Left ventricle myocardium superior (tissue), 1 donor: Measurements from ENCODE around the gene TMOD4. TPM values are rescaled to one million over a fixed set of nuclear protein-coding genes. Genes with fewer than 3 reads are reported as not detected.
A peak's percentile ranks its signal among the peaks of the same experiment; 100 is the strongest.

ENCODE experiments used
- ATAC-seq: fragments of 200-7000 bp; cut with Tn5 transposase; one replicate; pipeline ENCODE4 v1.9.1; 2020; ENCODE audit warnings: mild to moderate bottlenecking, moderate library complexity
- DNase-seq: peaks from one replicate; pipeline ENCODE4 v3.0.0-alpha.2; 2020
- intact Hi-C: fragments of 100-400 bp; cut with micrococcal nuclease; formaldehyde crosslinking; loops from one replicate; pipeline ENCODE4 v1.11.0; 2022
- total RNA-seq: library from RNA; stranded (reverse); fragmentation: NEBNext Ultra II Directional; extraction: Animal tissue kit (Norgen Biotek cat#: 25700); gene quantifications from one replicate; pipeline ENCODE4 v1.2.1, GENCODE V29; 2021
- donor health status: DM: no; HTN: yes; CAD: no; lungs with severe emphysema.

The TMOD4 gene
- total RNA-seq, 1 donor from 2014 or later: 0.62 TPM

DNA sequence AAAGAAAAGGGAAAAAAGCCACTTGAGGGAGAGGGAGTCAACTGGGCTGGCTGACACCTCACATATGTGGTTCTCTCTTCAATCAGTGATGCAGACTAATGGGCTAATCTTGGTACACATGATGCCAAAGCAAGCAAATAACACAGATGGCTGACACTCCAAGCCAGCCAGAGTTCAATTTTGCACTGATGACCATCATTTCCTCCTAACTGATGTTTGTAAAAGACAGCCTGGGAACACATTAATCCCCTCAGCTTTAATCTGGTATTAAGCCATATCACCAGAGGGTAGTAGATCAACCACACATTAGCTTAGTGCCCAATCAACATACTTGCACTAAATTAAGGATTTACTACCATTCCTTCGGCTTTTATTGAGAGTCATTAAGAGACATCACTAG is 11.4 kb upstream of the TMOD4 start:
- no peak for ATAC-seq
- intact Hi-C loops: no loop called here
- DNase-seq: no peak

DNA sequence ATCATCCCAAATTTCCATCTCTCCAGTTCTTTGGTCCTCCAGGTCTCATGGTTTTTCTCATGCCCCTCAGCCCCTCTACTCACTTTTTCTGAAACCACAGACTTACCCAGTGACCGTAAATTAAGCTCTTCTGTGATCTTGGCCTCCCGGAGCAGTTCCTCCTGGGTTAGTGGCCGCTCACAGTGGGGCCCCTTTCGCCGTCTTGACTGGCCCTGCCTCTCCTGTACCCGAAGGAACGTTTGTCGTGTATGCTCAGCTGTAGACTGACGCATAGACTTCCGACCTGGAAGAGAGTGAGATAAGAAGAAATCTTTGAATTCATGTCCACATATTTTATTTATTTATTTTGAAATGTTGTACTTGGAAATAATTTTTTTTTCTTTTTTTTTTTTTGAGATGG is 8.4 kb upstream of the TMOD4 start:
- intact Hi-C loops: no loop called here
- ATAC-seq (no peak), DNase-seq (no peak)

DNA sequence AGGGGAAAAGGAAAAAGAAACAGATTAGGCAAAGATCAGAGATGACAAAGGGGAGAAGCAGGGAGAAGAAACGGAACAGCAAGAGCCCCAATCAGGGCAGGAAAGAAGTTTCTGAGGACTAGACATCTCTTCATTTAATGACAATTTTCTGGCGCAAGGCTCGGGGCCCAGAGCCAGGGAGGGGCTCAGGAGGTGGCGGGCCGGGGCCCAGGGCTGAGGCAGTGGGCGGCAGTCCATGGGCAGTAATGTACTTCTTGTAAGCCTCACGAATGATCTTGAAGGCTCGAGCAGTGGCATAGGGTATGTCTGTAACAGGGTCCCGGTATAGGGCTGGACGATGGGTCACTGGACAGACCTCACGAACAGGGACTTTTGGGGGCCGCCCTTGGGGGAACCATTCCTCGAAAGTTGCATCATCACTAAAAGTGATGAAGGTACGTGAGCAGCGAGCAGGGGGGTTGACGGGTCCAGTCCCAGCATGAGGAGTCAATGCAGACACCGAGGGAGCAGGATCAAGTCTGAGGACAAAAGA is 799 bp upstream of the TMOD4 start:
- ATAC-seq (no peak), DNase-seq (no peak)
- intact Hi-C loops: no loop called here

DNA sequence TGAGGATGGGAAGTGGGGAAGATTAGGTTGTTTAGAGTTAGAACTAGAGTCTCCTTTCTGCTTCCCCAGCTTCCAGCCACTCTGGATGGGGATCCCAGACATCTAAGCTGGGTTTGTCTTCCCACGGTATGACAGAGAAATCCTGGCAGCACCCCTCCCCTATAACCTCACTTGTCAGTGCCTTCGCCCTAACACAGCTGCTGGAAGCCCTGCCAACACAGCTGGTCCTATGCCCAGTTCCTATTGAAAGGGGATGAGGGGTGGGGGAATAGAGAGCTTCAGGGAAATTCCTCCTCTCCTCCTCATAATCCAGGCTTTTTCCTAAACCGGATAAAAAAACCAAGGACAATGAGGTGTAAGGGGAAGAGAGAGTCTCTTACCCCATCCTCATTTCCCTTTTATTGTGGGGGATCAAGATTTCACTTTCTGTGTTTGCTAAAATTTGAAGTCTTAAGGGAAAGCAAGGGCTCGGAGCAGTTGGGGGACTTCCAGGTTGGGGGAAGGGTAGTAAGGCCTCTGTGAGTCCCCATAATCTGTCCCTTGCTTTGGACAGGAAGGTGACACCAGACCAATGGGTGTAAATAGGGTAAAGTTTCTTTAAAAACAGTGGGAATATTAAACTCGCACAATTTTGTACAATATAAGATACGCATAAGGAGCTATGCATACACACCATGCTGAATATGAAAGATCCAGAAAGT is 590 bp downstream of the TMOD4 start:
- ATAC-seq: peak; percentile 66
- DNase-seq: peak; percentile 58
- intact Hi-C loops: no loop called here

DNA sequence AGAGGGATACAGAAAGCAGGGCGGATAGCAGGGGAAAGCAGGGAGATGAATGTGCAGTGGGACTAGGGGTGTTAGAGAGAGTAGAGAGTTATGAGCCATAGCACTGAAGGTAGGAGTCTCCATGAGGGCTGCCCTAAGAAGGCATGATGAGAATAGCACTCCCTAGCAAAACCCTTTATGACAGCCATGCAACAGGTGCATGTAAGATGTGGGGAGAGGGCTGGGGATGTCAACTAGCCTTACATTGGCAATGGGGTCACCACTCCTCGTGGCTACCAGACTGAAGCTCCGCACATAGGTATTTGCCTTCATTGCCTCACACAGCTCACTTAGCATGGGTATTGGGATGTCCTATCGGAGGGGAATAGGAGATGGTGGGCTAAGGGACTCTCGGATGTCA is 4.6 kb downstream of the TMOD4 start:
- DNase-seq (no peak), ATAC-seq (no peak)
- intact Hi-C loops: no loop called here

DNA sequence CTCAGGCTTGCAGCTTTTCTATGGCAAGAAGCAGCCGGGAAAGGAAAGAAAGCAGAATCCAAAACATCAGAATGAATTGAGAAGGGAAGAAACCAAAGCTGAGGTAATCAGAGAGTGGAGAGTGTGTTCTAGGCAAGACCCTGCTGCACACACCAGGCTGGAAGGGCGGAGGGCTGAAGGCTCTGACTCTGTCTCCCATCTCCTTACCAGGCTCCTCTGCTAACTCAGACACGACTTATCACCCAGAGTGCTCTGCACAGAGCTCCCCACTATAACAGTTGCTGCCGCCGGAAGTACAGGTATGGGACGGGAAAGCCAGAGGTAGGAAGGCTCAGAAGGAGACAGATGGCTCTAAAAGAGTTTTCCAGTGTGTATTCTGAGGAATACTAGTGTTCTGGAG is 8.7 kb downstream of the TMOD4 start:
- DNase-seq (no peak), ATAC-seq (no peak)
- intact Hi-C loops: no loop called here

DNA sequence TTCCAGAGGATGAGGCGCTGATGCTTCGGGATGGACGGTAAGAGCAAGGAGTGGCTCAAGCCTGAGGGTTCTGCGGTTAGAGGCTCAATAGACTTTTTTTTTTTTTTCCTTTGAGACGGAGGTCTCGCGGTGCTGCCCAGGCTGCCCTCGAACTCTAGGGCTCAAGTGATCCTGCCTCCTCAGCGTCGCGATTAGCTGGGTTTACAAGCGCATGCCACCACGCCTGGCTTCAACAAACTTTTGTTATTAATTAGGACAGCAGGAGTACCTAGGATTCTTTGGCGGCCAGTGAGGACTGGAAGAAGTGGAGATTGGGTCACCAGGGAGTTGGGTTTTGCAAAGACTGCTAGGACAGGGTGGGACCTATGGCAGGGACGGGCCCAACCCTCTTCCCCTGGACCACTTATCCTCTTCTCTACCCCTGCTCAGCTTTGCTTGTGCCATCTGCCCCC is 9.2 kb downstream of the TMOD4 start:
- intact Hi-C loops: no loop called here
- no peak for ATAC-seq
- no peak for DNase-seq

DNA sequence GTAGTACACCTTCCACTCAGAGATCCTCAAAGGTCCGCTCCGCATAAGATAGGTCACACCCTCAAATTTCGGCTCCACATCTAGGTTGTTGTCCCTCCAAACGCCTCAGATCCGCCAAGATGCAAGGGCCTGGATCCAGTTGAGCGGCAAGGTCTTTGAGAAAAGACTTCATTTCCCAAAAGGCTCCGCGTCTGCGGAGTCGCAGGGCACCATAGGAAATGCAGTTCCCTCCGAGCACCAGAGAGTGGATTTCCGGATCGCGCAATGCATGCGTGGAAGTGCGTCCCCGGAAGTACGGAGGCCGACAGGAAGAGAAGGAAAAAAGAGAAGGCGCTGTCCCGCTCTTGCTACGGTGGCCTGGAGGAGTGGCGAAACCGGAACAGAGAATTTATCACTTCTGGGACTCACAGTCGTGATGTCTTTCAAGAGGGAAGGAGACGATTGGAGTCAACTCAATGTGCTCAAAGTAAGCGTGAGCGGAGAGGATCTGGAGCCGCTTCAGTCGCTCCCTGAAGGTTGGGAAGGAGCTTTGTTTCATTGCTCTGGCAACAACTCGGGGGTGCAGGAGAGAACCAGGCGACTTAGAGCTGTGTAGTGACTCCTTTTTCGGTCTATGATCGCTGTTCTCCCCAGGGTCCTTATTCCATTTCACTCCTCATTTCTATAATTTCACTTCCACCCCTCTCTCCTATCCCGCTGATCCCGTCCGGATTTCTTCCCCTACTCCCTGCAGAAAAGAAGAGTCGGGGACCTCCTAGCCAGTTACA is 9.9 kb downstream of the TMOD4 start, which contains the start of the genes LYSMD1 and SCNM1:
Gene LYSMD1, minus strand, starts transcription at position 165 of the 767 bp plus-strand sequence. CDS start 644 bp downstream, outside the sequence.
Gene SCNM1, plus strand, starts transcription at position 407 of the 767 bp plus-strand sequence. Its CDS starts 9 bp downstream, at position 416.
- DNase-seq: peak; percentile 95
- intact Hi-C loops: no loop called here
- peak; percentile 94 for ATAC-seq

DNA sequence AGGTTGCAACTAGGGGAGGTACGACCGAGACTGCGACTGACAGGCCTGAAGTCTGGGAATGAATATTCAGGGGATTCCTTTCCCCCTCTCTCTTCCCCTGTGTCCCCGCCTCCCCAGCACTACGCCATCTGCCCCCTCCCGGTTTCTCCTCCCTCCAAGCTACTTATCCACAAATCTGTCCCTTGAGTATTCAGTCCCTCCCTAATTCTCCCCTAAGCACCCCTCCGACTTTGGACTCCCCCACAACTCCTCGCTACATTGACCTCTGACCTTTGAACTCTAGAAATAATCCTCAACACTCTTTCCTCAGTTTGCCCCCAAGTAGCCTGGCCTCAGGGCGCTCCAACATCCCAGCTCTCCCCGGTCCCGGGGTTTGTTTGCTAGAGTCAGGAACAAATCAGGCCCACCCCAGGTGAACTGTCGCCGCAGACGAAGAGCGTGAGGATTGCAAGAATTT is 10.5 kb downstream of the TMOD4 start:
- intact Hi-C loops: no loop called here
- DNase-seq: peak; percentile 69
- peak; percentile 72 for ATAC-seq

DNA sequence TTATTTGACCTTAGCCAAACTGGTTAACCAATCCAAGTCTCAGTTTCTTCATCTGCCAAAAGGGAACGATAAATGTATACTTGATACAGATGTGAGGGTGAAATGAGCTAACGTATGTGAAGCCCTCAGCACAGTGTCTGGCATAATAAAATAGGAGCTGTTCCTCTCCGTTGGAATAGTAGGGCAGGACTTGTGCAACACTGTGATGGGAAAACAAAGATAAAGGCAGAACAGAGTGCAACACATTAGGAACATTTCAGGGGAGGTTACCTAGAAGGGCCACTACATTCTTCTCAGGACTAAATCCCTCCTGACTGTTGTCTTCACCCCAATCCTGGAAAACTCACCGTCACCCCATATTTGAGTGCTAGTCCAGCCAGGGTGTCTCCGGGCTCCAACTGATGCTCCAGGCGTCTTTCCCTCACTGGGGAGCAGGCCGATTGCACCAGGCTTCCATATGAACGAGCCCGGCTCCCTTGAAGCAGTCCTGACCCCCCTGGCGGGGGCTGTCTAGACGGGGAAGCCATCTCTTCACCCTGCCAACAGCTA is 11.0 kb downstream of the TMOD4 start:
- intact Hi-C loops: no loop called here
- DNase-seq: no peak

DNA sequence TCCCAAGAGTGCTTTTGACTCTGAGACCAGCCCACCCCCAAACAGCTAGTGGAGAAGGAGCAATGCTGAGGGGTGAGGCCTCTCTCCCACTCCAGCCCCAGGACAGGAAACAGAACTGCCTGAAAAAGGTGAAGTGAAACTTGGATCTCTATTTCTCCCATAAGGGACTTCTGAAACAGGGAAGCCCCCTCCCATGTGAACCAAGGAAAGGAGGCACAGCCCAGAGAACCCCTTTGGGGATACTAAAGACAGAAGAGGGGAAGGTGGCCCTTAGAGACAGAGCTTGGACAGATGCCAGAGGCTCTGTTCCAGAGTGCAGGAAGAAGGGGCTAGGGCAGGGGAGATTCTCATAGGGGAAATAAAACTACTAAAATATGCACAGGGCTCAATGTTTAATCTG is 16.4 kb downstream of the TMOD4 start:
- ATAC-seq (no peak), DNase-seq (no peak)
- intact Hi-C loops: loop anchor here (5.0 kb wide), 1 partner anchor 62 kb away; no protein-coding TSS in a partner anchor

More for the DNA sequence above, 11.0 kb downstream of the TMOD4 start:
- peak; percentile 26 for ATAC-seq

DNA sequence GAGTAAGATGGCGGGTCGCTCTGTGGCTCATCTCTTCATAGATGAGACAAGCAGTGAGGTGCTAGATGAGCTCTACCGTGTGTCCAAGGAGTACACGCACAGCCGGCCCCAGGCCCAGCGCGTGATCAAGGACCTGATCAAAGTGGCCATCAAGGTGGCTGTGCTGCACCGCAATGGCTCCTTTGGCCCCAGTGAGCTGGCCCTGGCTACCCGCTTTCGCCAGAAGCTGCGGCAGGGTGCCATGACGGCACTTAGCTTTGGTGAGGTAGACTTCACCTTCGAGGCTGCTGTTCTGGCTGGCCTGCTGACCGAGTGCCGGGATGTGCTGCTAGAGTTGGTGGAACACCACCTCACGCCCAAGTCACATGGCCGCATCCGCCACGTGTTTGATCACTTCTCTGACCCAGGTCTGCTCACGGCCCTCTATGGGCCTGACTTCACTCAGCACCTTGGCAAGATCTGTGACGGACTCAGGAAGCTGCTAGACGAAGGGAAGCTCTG is 17.0 kb downstream of the TMOD4 start:
- ATAC-seq: peak; percentile 15
- intact Hi-C loops: loop anchor here (5.0 kb wide), 1 partner anchor 62 kb away; no protein-coding TSS in a partner anchor
- no peak for DNase-seq

DNA sequence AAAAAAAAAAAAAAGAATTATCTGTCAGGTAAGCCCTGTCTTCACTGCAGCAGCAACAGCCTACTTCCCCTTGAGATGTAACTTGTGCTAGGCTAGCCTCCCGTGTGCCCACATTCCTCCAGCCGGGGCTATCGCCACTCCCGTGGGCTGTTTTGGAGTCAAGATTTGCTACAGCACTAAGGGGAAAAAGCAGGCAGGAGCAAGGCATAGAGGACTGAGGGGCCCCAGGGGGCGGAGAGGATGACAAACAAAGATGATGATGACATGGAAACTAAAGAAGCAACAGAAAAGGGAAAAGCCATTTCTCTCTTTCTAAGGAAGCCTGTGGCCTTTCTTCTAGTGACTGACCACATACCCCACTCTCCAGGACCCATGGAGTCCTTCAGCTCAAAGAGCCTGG is 17.5 kb downstream of the TMOD4 start:
- DNase-seq (no peak), ATAC-seq (no peak)
- intact Hi-C loops: loop anchor here (5.0 kb wide), 1 partner anchor 61 kb away; no protein-coding TSS in a partner anchor

DNA sequence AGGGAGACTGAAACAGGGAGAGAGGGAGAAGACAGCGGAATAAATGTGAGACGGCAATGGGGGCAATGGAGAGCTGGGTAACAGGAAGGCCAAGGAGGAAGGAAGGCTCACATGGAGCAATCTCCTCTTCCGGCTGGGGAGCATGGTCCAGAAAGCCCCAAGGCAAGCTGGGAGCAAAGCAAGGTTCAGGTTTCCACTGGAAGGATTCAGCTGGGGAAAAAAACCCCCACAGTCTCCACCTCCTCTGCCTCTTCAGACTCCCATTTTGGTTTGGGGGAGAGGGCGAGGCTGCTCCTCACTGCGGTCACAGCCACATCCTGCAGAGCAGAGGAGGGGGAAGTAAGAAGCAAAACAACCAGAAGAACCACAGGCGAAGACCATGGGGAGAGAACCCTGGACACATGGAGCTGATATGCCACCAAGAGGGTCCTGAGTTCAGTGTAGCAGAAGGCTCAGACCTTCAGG is 18.7 kb downstream of the TMOD4 start:
- intact Hi-C loops: loop anchor here (5.0 kb wide), 1 partner anchor 60 kb away; no protein-coding TSS in a partner anchor
- DNase-seq (no peak), ATAC-seq (peak; percentile 41)

DNA sequence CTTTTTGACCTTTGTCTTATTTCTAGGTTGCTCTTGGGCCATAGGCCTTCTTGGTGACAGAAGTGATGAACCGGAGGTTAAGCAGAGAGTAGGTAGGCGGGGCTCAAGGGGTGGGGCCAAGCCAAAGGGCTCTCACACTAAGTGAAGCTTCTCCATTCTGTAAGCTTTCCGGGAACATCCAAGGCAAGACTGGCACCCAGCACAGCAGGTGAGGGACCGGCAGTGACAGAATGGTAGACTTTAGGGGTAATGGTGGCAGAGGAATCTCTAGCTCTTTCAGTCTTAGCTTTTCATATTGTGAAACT is 19.3 kb downstream of the TMOD4 start, which contains the start of gene TNFAIP8L2:
Gene TNFAIP8L2, plus strand, starts transcription at position 135 of the 305 bp plus-strand sequence. CDS start 2,049 bp downstream, outside the sequence.
- ATAC-seq (peak; percentile 65), DNase-seq (peak; percentile 73)
- intact Hi-C loops: loop anchor here (5.0 kb wide), 1 partner anchor 59 kb away; no protein-coding TSS in a partner anchor

DNA sequence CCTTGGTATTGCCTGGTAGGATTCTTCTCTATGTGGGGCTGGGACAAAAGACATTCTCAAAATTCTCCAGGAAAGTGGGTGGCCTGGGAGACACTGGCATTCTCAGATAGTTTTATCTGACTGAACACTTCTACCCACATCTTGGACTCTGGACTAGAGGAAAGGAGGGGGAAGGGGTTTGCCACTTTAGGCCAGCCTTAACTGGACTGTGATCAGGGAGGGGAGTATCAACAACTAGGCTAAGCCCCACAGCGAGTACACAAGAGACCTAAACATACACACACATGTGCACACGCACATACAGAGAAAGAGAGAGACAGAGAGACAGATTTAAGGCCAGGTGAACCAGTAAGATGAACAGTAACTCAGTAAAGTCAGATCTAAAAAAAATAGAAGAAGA is 28.1 kb downstream of the TMOD4 start:
- ATAC-seq (no peak), DNase-seq (no peak)
- intact Hi-C loops: no loop called here

DNA sequence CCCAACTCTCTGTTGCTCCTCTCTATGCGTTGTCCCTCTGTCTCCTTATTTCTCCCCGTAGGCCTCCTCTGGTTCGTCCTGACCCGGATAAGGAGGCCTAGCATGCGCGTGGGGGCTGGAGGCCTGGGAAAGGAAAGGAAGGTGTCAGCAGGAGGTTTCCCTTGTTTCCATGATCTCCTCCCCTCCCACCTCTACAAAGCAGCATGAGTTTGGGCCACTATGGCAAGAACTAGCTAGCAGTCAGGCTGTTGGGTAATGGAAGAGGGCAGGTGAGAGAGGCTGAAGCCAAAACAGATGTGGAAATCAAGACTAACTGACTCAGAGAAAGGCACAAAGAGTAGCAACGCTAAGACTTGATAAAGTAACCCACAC is 28.7 kb downstream of the TMOD4 start:
- intact Hi-C loops: no loop called here
- DNase-seq (no peak), ATAC-seq (no peak)

DNA sequence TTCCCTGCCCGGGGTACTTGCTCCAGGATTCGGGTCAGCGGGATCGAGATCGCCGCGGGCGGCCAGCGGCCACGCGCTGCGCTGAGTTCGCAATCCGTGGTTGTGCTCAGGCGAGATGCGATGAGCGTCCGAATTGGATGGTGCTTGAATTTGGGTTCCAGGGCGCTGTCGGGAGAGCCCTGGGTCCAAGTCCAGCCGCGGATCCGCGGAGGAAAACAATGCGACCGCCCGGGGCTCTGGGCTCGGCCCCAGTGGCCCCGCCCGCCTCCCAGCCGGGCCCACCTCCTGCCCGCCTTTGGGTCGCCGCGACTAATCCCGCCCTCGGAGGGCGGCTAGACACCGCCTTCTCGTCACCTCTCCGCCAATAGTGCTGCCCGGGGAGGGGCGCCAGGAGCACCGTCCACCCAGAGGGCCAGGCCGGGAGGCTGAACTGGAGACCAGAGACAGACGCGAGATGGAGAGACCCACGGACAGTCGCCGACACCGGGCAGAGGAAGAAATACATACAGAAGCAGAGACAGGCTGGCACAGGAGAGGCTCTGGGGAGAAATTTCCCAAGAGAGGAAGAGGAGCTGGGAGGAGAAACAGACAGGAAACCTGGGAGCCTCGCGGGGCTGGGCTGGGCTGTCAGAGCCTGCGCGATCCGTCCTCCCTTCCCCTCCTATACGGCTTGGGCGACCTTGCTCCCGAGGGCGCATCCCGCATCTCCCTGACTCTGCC is 29.2 kb downstream of the TMOD4 start, which contains the start of gene SEMA6C:
Gene SEMA6C, minus strand, starts transcription at position 220 of the 720 bp plus-strand sequence. CDS start 4,010 bp downstream, outside the sequence.
- intact Hi-C loops: no loop called here
- ATAC-seq: peak; percentile 91

DNA sequence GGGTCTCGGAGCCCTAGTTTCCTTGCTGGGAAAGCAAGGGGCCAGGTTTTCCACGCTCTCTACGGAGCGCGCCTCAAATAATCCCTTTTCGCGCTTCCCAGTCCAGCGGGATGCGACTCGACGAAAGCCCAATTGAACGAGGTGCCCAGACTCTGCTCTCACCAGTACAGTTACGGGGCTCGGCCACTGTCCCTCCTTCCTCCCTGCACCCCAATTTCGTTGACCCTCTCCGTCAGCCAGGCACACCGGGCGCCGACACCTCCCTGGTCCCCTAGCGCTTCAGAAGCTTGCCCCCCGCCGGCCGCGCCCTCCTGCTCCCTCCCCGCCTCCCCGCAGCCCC is 29.7 kb downstream of the TMOD4 start:
- DNase-seq: no peak
- intact Hi-C loops: no loop called here
- ATAC-seq: peak; percentile 8

More for the DNA sequence above, 29.2 kb downstream of the TMOD4 start, which contains the start of gene SEMA6C:
- peak; percentile 98 for DNase-seq
